GM18498 (cell line): ENCODE data around the gene NEDD8.

ENCODE experiments used
- ATAC-seq: cut with Tn5 transposase; IDR thresholded peaks from one replicate; pipeline ENCODE4 v1.9.1; 2021; ENCODE audit warnings: mild to moderate bottlenecking, moderate library complexity; ENCODE audit not compliant: unreplicated experiment

The NEDD8 gene

GRCh38 chr14:24232121-24232644, at the start of gene NEDD8:
NEDD8 (minus strand) TSS chr14:24232367; CDS start chr14:24232267, 100 bp downstream.
- peak; percentile 77 for ATAC-seq

- ATAC-seq: no peak
Observed at GRCh38 chr14:24281636-24282035, 49.5 kb upstream of the NEDD8 start.

DNA sequence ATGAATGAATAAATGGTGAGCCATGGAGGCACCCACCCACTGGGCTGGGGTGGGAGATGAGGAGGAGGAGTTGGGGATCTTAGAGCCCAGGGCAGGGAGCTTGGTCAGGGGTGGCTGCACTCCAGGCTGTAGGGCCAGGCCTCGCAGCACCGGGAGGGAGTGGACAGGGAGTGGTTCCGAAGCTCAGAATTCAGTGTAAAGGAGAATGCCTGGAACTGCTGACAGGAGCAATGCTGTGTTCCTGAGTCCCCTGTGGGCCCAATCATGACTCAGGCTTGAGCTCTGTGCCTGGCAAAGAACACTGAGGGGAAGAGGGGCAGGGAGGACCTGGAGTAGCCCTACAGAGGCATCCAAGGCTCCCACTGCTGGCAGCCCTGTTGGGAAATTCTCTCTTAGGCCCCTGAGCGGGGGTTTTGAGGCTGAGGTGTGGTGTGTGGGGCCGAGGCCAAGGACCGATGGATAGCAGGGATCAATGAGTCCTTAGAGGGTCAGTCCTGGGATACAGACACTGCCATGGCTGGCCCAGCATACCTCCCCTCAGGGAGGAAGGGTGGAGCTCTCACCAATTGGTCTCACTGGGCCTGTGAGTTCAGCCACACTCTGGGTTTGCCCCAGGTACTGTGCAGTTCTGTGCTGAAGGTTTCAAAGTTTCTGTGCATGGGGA, 48.8 kb upstream of the NEDD8 start:
- no peak for ATAC-seq

DNA sequence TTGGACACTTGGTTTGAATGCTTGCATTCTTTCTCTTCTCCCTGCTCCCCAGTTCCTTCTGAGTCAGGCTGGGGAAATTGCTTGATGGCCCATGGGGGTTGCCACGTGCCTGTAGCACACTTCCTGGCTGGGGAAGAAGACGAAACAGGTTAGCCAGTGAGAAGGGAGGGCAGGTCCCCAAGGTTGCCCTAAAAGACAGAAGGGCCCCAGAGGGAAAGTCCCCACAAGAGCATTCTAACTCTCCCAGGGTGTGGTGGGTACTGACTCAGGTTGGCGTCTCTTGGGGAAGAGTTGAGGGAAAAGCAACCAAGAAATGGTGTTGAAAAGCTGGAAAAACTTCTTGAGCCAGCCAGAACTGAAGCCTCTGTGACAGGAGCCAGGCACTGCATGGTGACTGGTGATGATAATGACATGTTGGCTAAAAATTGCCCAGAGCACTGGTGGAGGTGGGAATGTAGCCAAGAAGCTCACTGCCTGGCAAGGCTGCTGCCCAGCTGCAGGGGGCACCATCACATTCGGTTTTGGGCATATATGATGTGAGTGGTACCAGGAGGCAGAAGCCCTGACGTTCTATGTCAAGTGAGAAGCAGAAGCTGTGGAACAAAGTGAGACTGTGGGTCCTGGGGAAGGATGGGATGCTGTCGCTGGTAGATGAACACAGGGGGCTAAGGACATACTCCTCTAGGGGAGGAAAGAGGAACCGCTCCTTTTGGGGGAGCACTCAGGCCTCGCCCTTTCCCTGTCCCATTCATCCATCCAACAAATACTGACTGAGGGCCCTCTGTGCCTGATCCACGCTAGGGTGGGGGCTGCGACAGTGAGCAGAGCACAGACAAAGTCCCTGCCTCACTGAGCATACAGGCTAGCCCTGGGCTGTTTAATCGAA, 47.4 kb upstream of the NEDD8 start:
- ATAC-seq: peak; percentile 66

GRCh38 chr14:24278424-24278823, 46.3 kb upstream of the NEDD8 start:
- no peak for ATAC-seq

GRCh38 chr14:24277606-24278321, 45.6 kb upstream of the NEDD8 start:
- no peak for ATAC-seq

DNA sequence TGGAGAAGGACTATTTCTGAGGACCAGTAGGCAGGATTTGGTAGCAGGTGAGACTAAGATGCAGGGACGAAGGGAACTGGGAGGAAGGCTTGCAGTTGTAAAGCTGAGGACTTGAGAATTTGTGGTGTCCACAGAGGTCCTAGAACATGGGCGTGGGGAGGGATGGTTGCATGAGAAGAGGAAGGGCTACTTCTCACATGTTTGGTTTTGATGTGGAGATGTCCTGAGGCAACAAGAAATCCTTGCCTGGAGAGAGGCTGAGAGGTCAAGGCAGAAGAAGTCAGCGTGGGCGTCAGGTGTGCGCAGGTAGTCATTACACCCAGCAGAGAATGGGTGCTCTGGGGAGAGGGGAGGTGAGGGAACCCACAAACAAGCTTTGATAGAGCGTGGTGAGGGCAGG, 44.9 kb upstream of the NEDD8 start:
- ATAC-seq: no peak

GRCh38 chr14:24274101-24274543, 42.0 kb upstream of the NEDD8 start:
- peak; percentile 40 for ATAC-seq

GRCh38 chr14:24273422-24273998, 41.3 kb upstream of the NEDD8 start:
- no peak for ATAC-seq

- no peak for ATAC-seq
Observed at GRCh38 chr14:24272467-24272866, 40.3 kb upstream of the NEDD8 start.

DNA sequence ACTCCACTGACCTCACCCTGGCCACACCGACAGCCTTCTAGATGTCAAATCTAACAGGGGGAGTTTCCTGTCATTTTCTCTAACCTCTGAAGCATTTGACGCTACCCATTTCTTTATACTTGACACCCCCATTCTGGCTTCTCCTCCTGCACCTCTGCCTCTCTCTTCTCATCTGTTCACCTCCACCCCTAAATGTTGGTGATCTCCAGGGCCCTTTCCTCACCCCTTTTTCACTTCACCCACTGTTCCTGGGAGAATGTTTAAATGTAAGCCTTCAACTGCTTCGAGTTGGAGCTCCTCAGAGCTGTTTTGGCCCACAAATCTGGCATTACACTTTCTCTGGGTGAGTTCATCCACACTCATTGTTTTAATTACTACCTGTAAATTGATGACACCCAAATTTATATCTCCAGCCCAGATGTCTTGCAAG, 39.7 kb upstream of the NEDD8 start:
- ATAC-seq: no peak

DNA sequence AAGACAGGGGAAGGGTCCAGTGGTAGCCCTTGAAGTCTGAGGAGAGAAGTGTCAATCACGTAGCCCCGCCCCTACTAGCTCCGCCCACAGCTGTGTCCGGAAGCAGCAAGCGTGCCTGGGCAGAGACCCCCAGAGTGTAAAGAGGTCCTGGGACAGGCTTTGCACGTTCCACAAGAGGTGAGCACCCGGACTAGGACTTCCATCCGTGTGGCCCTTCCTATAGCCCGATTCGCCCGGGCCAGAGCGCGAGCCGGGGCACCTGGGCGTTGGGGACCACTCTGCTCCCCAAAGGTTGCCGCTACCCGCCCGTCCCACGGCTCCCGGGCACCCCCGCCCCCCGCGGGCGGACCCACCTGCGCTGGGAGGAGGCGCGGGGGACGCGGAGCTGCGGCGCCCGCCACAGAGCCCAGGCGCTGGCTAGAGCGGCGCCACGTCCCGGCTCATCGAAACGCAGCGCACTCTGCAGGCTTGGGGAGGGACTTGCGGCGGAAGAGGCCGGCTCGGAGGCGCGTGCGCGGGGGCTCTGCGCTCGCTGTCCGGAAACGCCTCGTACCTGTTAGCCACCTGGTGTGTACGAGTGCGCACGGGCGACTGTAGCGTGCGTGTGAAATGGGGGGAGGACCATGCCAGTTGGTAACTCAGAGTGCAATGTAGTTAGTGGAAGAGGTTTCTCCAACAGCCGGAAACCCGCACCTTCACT, 39.1 kb upstream of the NEDD8 start, which contains the start of gene RABGGTA:
RABGGTA (minus strand) TSS at position 464 of the 700 bp plus-strand sequence. CDS start 482 bp downstream, outside the sequence.
- ATAC-seq: peak; percentile 90

GRCh38 chr14:24270537-24271133, 38.5 kb upstream of the NEDD8 start:
- ATAC-seq: no peak

GRCh38 chr14:24269910-24270536, 37.9 kb upstream of the NEDD8 start:
- ATAC-seq: no peak

DNA sequence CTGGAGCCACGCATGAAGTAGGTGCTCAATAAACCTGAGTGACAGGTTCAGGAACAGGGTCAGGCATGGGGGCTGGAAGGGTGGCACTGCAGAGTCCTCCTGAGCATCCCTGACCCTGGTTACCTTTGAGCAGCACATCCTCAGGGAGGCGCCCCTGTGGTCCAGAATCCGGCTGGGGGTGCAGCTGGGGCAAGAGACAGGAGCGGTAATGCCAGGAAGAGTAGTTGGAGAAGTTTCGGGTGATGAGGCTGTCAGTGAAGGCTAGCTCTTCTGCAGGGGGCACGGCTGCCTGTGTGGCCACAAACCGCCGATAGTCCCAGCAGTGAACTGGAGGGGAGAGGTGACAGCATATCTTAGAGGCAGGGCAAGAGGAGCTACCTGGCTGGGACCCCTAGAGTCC, 37.2 kb upstream of the NEDD8 start:
- no peak for ATAC-seq

GRCh38 chr14:24268225-24268624, 36.1 kb upstream of the NEDD8 start:
- no peak for ATAC-seq

GRCh38 chr14:24267516-24267915, 35.3 kb upstream of the NEDD8 start:
- ATAC-seq: no peak

- no peak for ATAC-seq
Observed at GRCh38 chr14:24266344-24267244, 34.4 kb upstream of the NEDD8 start.
